Sigmoid colon (tissue), 4 donors: Measurements from ENCODE around the gene TLR9.

Source experiments
- EP300 ChIP-seq, 4 donors: sonication (generic); formaldehyde crosslinking; IDR thresholded peaks; one replicate each; pipeline ENCODE4 v1.6.1; 2017; ENCODE audit warnings: antibody characterized with exemption in 4 of 4
- POLR2A ChIP-seq, 2 donors: fragments of 450-650 bp; IDR thresholded peaks; one replicate each; pipeline ENCODE4 v1.6.1; 2016; ENCODE audit warnings: antibody characterized with exemption in 2 of 2, mild to moderate bottlenecking in 2 of 2, moderate library complexity in 2 of 2
- POLR2AphosphoS5 ChIP-seq, 4 donors: sonication (generic); formaldehyde crosslinking; IDR thresholded peaks; one replicate each; pipeline ENCODE4 v1.6.1; 2017; ENCODE audit warnings: antibody characterized with exemption in 4 of 4
- TF ChIP-seq, protein P1 (sequence below), 4 experiments: fragments of 450-650 bp in 3 of 4; fragments of 200-600 bp in 1 of 4; IDR thresholded peaks; one replicate each; pipeline ENCODE4 v1.5.1; 2016 to 2019; ENCODE audit warnings: antibody characterized with exemption in 4 of 4, mild to moderate bottlenecking in 3 of 4, moderate library complexity in 2 of 4

DNA sequence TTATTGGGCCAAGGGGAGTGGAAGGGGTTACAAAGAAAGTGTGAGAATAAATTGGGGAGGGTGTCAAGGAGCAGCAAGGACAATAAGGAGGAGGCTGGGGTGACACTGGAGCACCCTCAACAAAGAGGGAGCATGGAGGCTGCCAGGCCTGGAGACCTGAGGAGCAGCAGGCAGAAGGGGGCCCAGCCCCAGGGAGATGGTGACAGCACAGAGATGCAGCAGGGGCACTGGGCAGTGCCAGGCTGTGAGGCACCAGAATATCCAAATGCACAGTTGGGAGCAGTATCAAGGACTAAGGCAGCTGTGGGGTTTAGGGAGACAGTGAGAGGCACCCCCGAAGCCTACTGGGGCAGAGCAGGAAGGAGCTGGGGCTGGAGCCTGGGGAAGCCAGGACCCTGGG is 46.9 kb downstream of the TLR9 start:
- TF ChIP-seq, protein P1, sequence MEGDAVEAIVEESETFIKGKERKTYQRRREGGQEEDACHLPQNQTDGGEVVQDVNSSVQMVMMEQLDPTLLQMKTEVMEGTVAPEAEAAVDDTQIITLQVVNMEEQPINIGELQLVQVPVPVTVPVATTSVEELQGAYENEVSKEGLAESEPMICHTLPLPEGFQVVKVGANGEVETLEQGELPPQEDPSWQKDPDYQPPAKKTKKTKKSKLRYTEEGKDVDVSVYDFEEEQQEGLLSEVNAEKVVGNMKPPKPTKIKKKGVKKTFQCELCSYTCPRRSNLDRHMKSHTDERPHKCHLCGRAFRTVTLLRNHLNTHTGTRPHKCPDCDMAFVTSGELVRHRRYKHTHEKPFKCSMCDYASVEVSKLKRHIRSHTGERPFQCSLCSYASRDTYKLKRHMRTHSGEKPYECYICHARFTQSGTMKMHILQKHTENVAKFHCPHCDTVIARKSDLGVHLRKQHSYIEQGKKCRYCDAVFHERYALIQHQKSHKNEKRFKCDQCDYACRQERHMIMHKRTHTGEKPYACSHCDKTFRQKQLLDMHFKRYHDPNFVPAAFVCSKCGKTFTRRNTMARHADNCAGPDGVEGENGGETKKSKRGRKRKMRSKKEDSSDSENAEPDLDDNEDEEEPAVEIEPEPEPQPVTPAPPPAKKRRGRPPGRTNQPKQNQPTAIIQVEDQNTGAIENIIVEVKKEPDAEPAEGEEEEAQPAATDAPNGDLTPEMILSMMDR (IDR thresholded peaks at IDR 0.05) = no peak
- TF ChIP-seq POLR2A (IDR thresholded peaks at IDR 0.05) (no peak), EP300 (IDR thresholded peaks at IDR 0.05) (no peak), POLR2AphosphoS5 (IDR thresholded peaks at IDR 0.05) (no peak)
